Astrocyte (in vitro differentiated cells and primary cell): Measurements from ENCODE around the gene PNPT1. TPM values are rescaled to one million over a fixed set of nuclear protein-coding genes. Genes with fewer than 3 reads are reported as not detected.

Source experiments
- DNase-seq: peaks from one replicate; pipeline ENCODE4 v3.0.0-alpha.2; 2010; ENCODE audit warnings: low read depth
- FAIRE-seq: peaks from 2 replicates; lab custom pipeline; 2011; peaks lifted over from hg19 to GRCh38; lab: Jason Lieb, UNC
- H2AFZ ChIP-seq: 2 replicates; pipeline ENCODE4 v1.6.0; 2012; ENCODE audit warnings: low read depth, low read length, inconsistent platforms
- H3K27ac ChIP-seq: 2 replicates; pipeline ENCODE4 v1.5.1; 2011; ENCODE audit warnings: low read depth, low read length, inconsistent platforms
- H3K27me3 ChIP-seq: 2 replicates; pipeline ENCODE4 v1.6.0; 2011; ENCODE audit warnings: low read length, inconsistent platforms; ENCODE audit not compliant: insufficient read depth
- H3K36me3 ChIP-seq: 2 replicates; pipeline ENCODE4 v1.5.1; 2011; ENCODE audit warnings: low read length, inconsistent platforms; ENCODE audit not compliant: insufficient read depth
- H3K4me1 ChIP-seq: 2 replicates; pipeline ENCODE4 v1.5.1; 2011; ENCODE audit warnings: low read length, inconsistent platforms; ENCODE audit not compliant: insufficient read depth
- H3K4me2 ChIP-seq: 2 replicates; pipeline ENCODE4 v1.6.0; 2012; ENCODE audit warnings: low read length, inconsistent platforms
- H3K4me3 ChIP-seq: 2 replicates; pipeline ENCODE4 v1.5.1; 2011; ENCODE audit warnings: low read depth, mild to moderate bottlenecking, low read length, inconsistent platforms; ENCODE audit not compliant: insufficient read depth
- H3K79me2 ChIP-seq: 2 replicates; pipeline ENCODE4 v1.6.0; 2012; ENCODE audit warnings: mild to moderate bottlenecking, low read length, inconsistent platforms; ENCODE audit not compliant: insufficient read depth
- H3K9ac ChIP-seq: 2 replicates; pipeline ENCODE4 v1.6.0; 2012; ENCODE audit warnings: mild to moderate bottlenecking, low read length, inconsistent platforms
- H3K9me3 ChIP-seq: 2 replicates; pipeline ENCODE4 v1.5.1; 2012; ENCODE audit warnings: low read depth, mild to moderate bottlenecking, low read length, inconsistent platforms; ENCODE audit not compliant: insufficient read depth
- H4K20me1 ChIP-seq: 2 replicates; pipeline ENCODE4 v1.6.0; 2012; ENCODE audit warnings: low read length, inconsistent platforms; ENCODE audit not compliant: insufficient read depth
- H3K27ac Mint-ChIP-seq: one replicate; pipeline ENCODE4 v1.8.0; 2021; ENCODE audit warnings: mild to moderate bottlenecking, mixed read lengths; ENCODE audit not compliant: unreplicated experiment
- H3K27me3 Mint-ChIP-seq: one replicate; pipeline ENCODE4 v1.8.0; 2021; ENCODE audit warnings: low read depth, mixed read lengths; ENCODE audit not compliant: unreplicated experiment
- H3K36me3 Mint-ChIP-seq: one replicate; pipeline ENCODE4 v1.8.0; 2021; ENCODE audit warnings: low read depth, mixed read lengths; ENCODE audit not compliant: unreplicated experiment
- H3K4me1 Mint-ChIP-seq: one replicate; pipeline ENCODE4 v1.8.0; 2021; ENCODE audit warnings: low read depth, mixed read lengths; ENCODE audit not compliant: unreplicated experiment
- H3K4me3 Mint-ChIP-seq: one replicate; pipeline ENCODE4 v1.8.0; 2021; ENCODE audit warnings: mild to moderate bottlenecking, moderate library complexity, mixed read lengths; ENCODE audit not compliant: unreplicated experiment
- H3K9me3 Mint-ChIP-seq: one replicate; pipeline ENCODE4 v1.8.0; 2021; ENCODE audit warnings: mild to moderate bottlenecking, mixed read lengths; ENCODE audit not compliant: unreplicated experiment
- EZH2 ChIP-seq: IDR thresholded peaks from 2 replicates; pipeline ENCODE4 v1.6.1; 2012; ENCODE audit warnings: mild to moderate bottlenecking, low read length, inconsistent platforms; ENCODE audit not compliant: insufficient read depth
- total RNA-seq: library from RNA; stranded (reverse); gene quantifications from 2 replicates; pipeline ENCODE4 v1.2.1, GENCODE V29; 2021
- TF ChIP-seq, protein P1 (sequence below): IDR thresholded peaks from 2 replicates; pipeline ENCODE4 v1.5.1; 2011; ENCODE audit warnings: low read depth, mild to moderate bottlenecking, inconsistent platforms, low read length, moderate library complexity; ENCODE audit not compliant: insufficient read depth

PNPT1 gene
- total RNA-seq, 1 donor from 2014 or later, result 45.7 TPM

- Histone ChIP-seq H3K36me3 (peaks cover 8% of the 10 kb centered on the region), H3K27ac (no peak overlapping the region)
Observed at GRCh38 chr2:55649211-55649610, 44.4 kb downstream of the PNPT1 start.

DNA sequence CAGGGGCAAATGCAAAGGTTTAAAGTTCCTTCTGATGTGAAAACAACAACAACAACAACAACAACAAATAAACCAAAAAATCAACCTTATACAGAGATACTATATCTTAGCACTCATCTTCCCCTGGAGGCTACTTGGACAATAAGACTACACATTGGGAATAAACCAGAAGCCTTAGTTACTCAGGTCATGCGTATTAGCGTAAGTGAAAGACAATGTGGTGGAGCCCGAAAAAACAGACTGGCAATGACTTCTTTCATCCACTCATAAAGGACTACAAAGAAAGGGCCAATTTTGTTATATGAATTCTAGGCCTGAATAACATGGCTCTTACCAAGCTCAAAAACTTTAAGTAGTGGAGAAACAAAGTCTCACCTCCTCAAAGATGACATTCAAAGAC lies 56.8 kb downstream of the PNPT1 start:
- no peaks in the 10 kb centered on the region for H3K4me1 ChIP-seq
- H3K4me1 Mint-ChIP-seq, result no peaks in the 10 kb centered on the region
- H3K4me3 Mint-ChIP-seq, result no peak overlapping the region
- no peaks in the 10 kb centered on the region for H3K9me3 Mint-ChIP-seq
- DNase-seq (no peak), FAIRE-seq (no peak)
- H3K36me3 ChIP-seq, result peaks cover 22% of the 10 kb centered on the region
- H2AFZ ChIP-seq, result no peak overlapping the region
- H3K36me3 Mint-ChIP-seq, result peaks cover 4% of the 10 kb centered on the region
- TF ChIP-seq, protein P1, sequence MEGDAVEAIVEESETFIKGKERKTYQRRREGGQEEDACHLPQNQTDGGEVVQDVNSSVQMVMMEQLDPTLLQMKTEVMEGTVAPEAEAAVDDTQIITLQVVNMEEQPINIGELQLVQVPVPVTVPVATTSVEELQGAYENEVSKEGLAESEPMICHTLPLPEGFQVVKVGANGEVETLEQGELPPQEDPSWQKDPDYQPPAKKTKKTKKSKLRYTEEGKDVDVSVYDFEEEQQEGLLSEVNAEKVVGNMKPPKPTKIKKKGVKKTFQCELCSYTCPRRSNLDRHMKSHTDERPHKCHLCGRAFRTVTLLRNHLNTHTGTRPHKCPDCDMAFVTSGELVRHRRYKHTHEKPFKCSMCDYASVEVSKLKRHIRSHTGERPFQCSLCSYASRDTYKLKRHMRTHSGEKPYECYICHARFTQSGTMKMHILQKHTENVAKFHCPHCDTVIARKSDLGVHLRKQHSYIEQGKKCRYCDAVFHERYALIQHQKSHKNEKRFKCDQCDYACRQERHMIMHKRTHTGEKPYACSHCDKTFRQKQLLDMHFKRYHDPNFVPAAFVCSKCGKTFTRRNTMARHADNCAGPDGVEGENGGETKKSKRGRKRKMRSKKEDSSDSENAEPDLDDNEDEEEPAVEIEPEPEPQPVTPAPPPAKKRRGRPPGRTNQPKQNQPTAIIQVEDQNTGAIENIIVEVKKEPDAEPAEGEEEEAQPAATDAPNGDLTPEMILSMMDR, result no peak
- no peak for TF ChIP-seq EZH2
- no peak overlapping the region for H3K27ac ChIP-seq
- no peaks in the 10 kb centered on the region for H3K27me3 Mint-ChIP-seq
- no peaks in the 10 kb centered on the region for H3K9me3 ChIP-seq
- no peaks in the 10 kb centered on the region for H3K79me2 ChIP-seq
- no peak overlapping the region for H3K27ac Mint-ChIP-seq
- H3K27me3 ChIP-seq, result no peaks in the 10 kb centered on the region
- H3K4me3 ChIP-seq, result no peak overlapping the region
- H4K20me1 ChIP-seq, result no peaks in the 10 kb centered on the region
- H3K9ac ChIP-seq, result no peak overlapping the region
- no peak overlapping the region for H3K4me2 ChIP-seq

More at GRCh38 chr2:55649211-55649610, 44.4 kb downstream of the PNPT1 start:
- no peak overlapping the region for H2AFZ ChIP-seq
- Mint-ChIP-seq H3K27ac (no peak overlapping the region), H3K36me3 (peaks cover 13% of the 10 kb centered on the region), H3K4me3 (no peak overlapping the region), H3K27me3 (no peaks in the 10 kb centered on the region), H3K4me1 (no peaks in the 10 kb centered on the region), H3K9me3 (no peaks in the 10 kb centered on the region)
- H3K9me3 ChIP-seq, result no peaks in the 10 kb centered on the region
- H3K9ac ChIP-seq, result no peak overlapping the region
- no peaks in the 10 kb centered on the region for H3K4me1 ChIP-seq
- no peak overlapping the region for H3K4me2 ChIP-seq
- no peak for DNase-seq
- H3K79me2 ChIP-seq, result no peaks in the 10 kb centered on the region
- no peak for FAIRE-seq
- no peaks in the 10 kb centered on the region for H4K20me1 ChIP-seq
- no peak overlapping the region for H3K4me3 ChIP-seq
- H3K27me3 ChIP-seq, result no peaks in the 10 kb centered on the region
- TF ChIP-seq, protein P1, result no peak
- no peak for TF ChIP-seq EZH2

DNA sequence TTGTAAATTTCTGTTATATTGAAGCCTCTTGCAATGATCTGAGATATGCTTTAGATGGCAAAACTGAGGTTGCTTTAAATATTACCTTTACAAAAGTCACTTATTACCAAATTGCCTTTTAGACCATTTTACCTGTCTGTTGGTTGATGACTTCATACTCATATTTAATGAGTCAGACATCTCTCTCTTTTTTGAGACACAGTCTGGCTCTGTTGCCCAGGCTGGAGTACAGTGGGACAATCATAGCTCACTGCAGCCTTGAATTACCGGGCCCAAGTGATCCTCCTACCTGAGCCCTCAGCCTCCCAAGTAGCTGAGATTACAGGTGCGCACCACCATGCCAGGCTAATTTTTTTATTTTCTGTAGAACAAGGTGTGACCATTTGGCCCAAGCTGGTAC lies 64.7 kb downstream of the PNPT1 start:
- H3K9me3 ChIP-seq, result no peaks in the 10 kb centered on the region
- no peak for DNase-seq
- H2AFZ ChIP-seq, result no peak overlapping the region
- H3K27ac Mint-ChIP-seq, result no peak overlapping the region
- TF ChIP-seq, protein P1, result no peak
- TF ChIP-seq EZH2, result no peak
- H3K27ac ChIP-seq, result no peak overlapping the region
- peaks cover 6% of the 10 kb centered on the region for H3K4me1 Mint-ChIP-seq
- H3K36me3 Mint-ChIP-seq, result peaks cover 8% of the 10 kb centered on the region
- no peak overlapping the region for H3K9ac ChIP-seq
- no peaks in the 10 kb centered on the region for H3K79me2 ChIP-seq
- FAIRE-seq, result no peak
- H3K27me3 Mint-ChIP-seq, result no peaks in the 10 kb centered on the region
- H3K4me2 ChIP-seq, result no peak overlapping the region
- no peaks in the 10 kb centered on the region for H3K9me3 Mint-ChIP-seq
- H3K4me3 Mint-ChIP-seq, result no peak overlapping the region
- no peaks in the 10 kb centered on the region for H4K20me1 ChIP-seq
- no peaks in the 10 kb centered on the region for H3K27me3 ChIP-seq
- no peaks in the 10 kb centered on the region for H3K4me1 ChIP-seq
- no peaks in the 10 kb centered on the region for H3K36me3 ChIP-seq
- H3K4me3 ChIP-seq, result no peak overlapping the region
